HCT116 (cell line): ENCODE data around the gene PLEK. TPM values are rescaled to one million over a fixed set of nuclear protein-coding genes. Genes with fewer than 3 reads are reported as not detected.

Experiments used
- ATAC-seq: fragments of 200-7000 bp; cut with Tn5 transposase; 2 replicates; pipeline ENCODE4 v1.9.1; 2020; ENCODE audit warnings: mild to moderate bottlenecking, moderate library complexity
- BruUV-seq: library from RNA; stranded (reverse); fragments of 400-500 nt; replicated peaks from 2 replicates; lab custom pipeline; 2021; lab: Mats Ljungman, UMichigan
- CTCF ChIA-PET: fragments of 300-600 bp; sonication (Branson Sonifier 250); formaldehyde crosslinking; loops from one replicate; lab custom pipeline; 2021; ENCODE audit warnings: antibody characterized with exemption; lab: Charles Lee
- POLR2A ChIA-PET: fragments of 300-600, 350-600 bp; sonication (Branson Sonifier 250); formaldehyde crosslinking; loops from one replicate; lab custom pipeline; 2021; ENCODE audit warnings: antibody characterized with exemption; lab: Charles Lee
- RAD21 ChIA-PET, 2 experiments: fragments of 300-600 bp; sonication (Branson Sonifier 250); formaldehyde crosslinking; loops; one replicate each; lab custom pipeline; 2023; ENCODE audit warnings: low total read pairs in 2 of 2; ENCODE audit not compliant: uncharacterized antibody in 2 of 2, unreplicated experiment in 2 of 2, low non-redundant PET in 1 of 2; lab: Charles Lee
- DNase-seq: peaks from one replicate; pipeline ENCODE4 v3.0.0-alpha.2; 2010; ENCODE audit warnings: low read depth, low spot score
- H2AFZ ChIP-seq: fragments of 200-600 bp; shearing (Covaris generic), sonication (generic); 2 replicates; pipeline ENCODE4 v1.6.1; 2017; ENCODE audit warnings: low read depth, mixed run types, mixed read lengths, antibody characterized with exemption, low read length; ENCODE audit not compliant: poor library complexity, severe bottlenecking
- H3K27ac ChIP-seq: 2 replicates; pipeline ENCODE4 v1.5.1; 2012; ENCODE audit warnings: low read depth, low read length
- H3K27me3 ChIP-seq: fragments of 200-600 bp; sonication (generic); 2 replicates; pipeline ENCODE4 v1.6.1; 2016; ENCODE audit warnings: mixed run types, low read length, mixed read lengths; ENCODE audit not compliant: insufficient read depth
- H3K36me3 ChIP-seq, 2 experiments: fragments of 200-500 bp in 1 of 2; fragments of 200-600 bp in 1 of 2; sonication (Bioruptor generic) in 1 of 2; sonication (generic) in 1 of 2; 2 replicates each; pipeline versions ENCODE4 v1.5.1 to v1.6.1; 2014 to 2016; ENCODE audit warnings: low read length in 2 of 2, inconsistent platforms in 1 of 2, mixed read lengths in 1 of 2, mixed run types in 1 of 2; ENCODE audit not compliant: insufficient read depth in 2 of 2, control insufficient read depth in 1 of 2
- H3K4me1 ChIP-seq, 2 experiments: fragments of 200-600 bp in 1 of 2; sonication (generic) in 1 of 2; 2 replicates each; pipeline versions ENCODE4 v1.5.1 to v1.6.1; 2012 to 2017; ENCODE audit warnings: low read length in 2 of 2, inconsistent platforms in 1 of 2, mild to moderate bottlenecking in 1 of 2, mixed read lengths in 1 of 2, mixed run types in 1 of 2, moderate library complexity in 1 of 2; ENCODE audit not compliant: insufficient read depth in 2 of 2, control insufficient read depth in 1 of 2
- H3K4me2 ChIP-seq: fragments of 200-600 bp; sonication (generic); 2 replicates; pipeline ENCODE4 v1.6.1; 2017; ENCODE audit warnings: mixed run types, low read length, mixed read lengths
- H3K4me3 ChIP-seq, 2 experiments: fragments of 200-600 bp in 1 of 2; sonication (generic) in 1 of 2; replicated peaks in 1 of 2; 2 replicates each; pipeline ENCODE4 v1.5.1; 2011 to 2016; ENCODE audit warnings: low read length in 2 of 2, control low read depth in 1 of 2, low read depth in 1 of 2, mild to moderate bottlenecking in 1 of 2, mixed read lengths in 1 of 2, mixed run types in 1 of 2
- H3K79me2 ChIP-seq: fragments of 200-600 bp; sonication (generic); 2 replicates; pipeline ENCODE4 v1.6.1; 2017; ENCODE audit warnings: mild to moderate bottlenecking, mixed run types, low read length, moderate library complexity, mixed read lengths; ENCODE audit not compliant: insufficient read depth
- H3K9ac ChIP-seq: fragments of 200-600 bp; sonication (generic); 2 replicates; pipeline ENCODE4 v1.6.1; 2016; ENCODE audit warnings: low read length, mixed read lengths
- H3K9me2 ChIP-seq: fragments of 200-600 bp; sonication (generic), shearing (Covaris generic); 2 replicates; pipeline ENCODE4 v1.6.1; 2017; ENCODE audit warnings: mixed run types, mild to moderate bottlenecking, moderate library complexity; ENCODE audit not compliant: insufficient read depth
- H3K9me3 ChIP-seq, 2 experiments: fragments of 200-500 bp in 1 of 2; fragments of 200-600 bp in 1 of 2; sonication (Bioruptor generic) in 1 of 2; sonication (generic) in 1 of 2; 2 replicates each; pipeline ENCODE4 v1.6.1; 2014 to 2017; ENCODE audit warnings: low read length in 2 of 2, mixed read lengths in 2 of 2, inconsistent platforms in 1 of 2, low read depth in 1 of 2, mild to moderate bottlenecking in 1 of 2, mixed run types in 1 of 2, moderate library complexity in 1 of 2; ENCODE audit not compliant: control insufficient read depth in 1 of 2, insufficient read depth in 1 of 2
- H4K20me1 ChIP-seq: fragments of 200-600 bp; sonication (generic), shearing (Covaris generic); 2 replicates; pipeline ENCODE4 v1.6.1; 2017; ENCODE audit warnings: mixed run types, mild to moderate bottlenecking, moderate library complexity; ENCODE audit not compliant: insufficient read depth
- CBX3 ChIP-seq: IDR thresholded peaks from 2 replicates; pipeline ENCODE4 v1.6.1; 2012; ENCODE audit warnings: low read depth
- FOSL1 ChIP-seq: IDR thresholded peaks from 2 replicates; pipeline ENCODE4 v1.6.1; 2012; ENCODE audit warnings: low read depth
- JUND ChIP-seq: IDR thresholded peaks from 2 replicates; pipeline ENCODE4 v1.6.1; 2012
- MAX ChIP-seq: IDR thresholded peaks from 2 replicates; pipeline ENCODE4 v1.6.1; 2012
- POLR2AphosphoS5 ChIP-seq: IDR thresholded peaks from 2 replicates; pipeline ENCODE4 v1.6.1; 2011; ENCODE audit warnings: mild to moderate bottlenecking, low read depth, low read length, moderate library complexity
- RAD21 ChIP-seq: IDR thresholded peaks from 2 replicates; pipeline ENCODE4 v1.6.1; 2012; ENCODE audit warnings: low read depth, mild to moderate bottlenecking
- SIN3A ChIP-seq: IDR thresholded peaks from 2 replicates; pipeline ENCODE4 v1.6.1; 2012; ENCODE audit warnings: low read depth
- SRF ChIP-seq: IDR thresholded peaks from 2 replicates; pipeline ENCODE4 v1.6.1; 2012; ENCODE audit warnings: low read depth
- TCF7L2 ChIP-seq: IDR thresholded peaks from 2 replicates; pipeline ENCODE4 v1.7.0; 2011; ENCODE audit warnings: borderline replicate concordance, inconsistent platforms; ENCODE audit not compliant: insufficient read depth, insufficient read length; ENCODE audit errors: extremely low read depth
- ZBTB33 ChIP-seq: IDR thresholded peaks from 2 replicates; pipeline ENCODE4 v1.6.1; 2011; ENCODE audit warnings: mild to moderate bottlenecking, low read length, moderate library complexity; ENCODE audit not compliant: insufficient replicate concordance; ENCODE audit errors: extremely low read depth
- ZFX ChIP-seq: fragments of 450-650 bp; IDR thresholded peaks from 2 replicates; pipeline ENCODE4 v1.6.1; 2017
- ZNF274 ChIP-seq: fragments of 200-500 bp; sonication (Bioruptor generic); IDR thresholded peaks from 2 replicates; pipeline ENCODE4 v1.6.1; 2014; ENCODE audit warnings: mild to moderate bottlenecking, low read depth, low read length, inconsistent platforms
- intact Hi-C: fragments of 100-400 bp; cut with micrococcal nuclease; formaldehyde crosslinking; loops from 2 replicates; pipeline ENCODE4 v1.10.0; 2022
- total RNA-seq: library from RNA; stranded (reverse); gene quantifications from one replicate; pipeline ENCODE4 v1.2.1, GENCODE V29; 2021; ENCODE audit not compliant: unreplicated experiment

PLEK gene
- total RNA-seq, 1 experiment from 2014 or later = 0.22 TPM

GRCh38 chr2:68387408-68388350 lies 22.6 kb downstream of the PLEK start:
- H3K27ac ChIP-seq = no peak overlapping the region
- intact Hi-C loops = no loop called here
- no peak for ATAC-seq
- H3K4me1 ChIP-seq = no peaks in the 10 kb centered on the region
- H2AFZ ChIP-seq = no peak overlapping the region
- H3K79me2 ChIP-seq = no peaks in the 10 kb centered on the region
- no peak overlapping the region for H3K4me3 ChIP-seq
- no peaks in the 10 kb centered on the region for H4K20me1 ChIP-seq
- H3K9ac ChIP-seq = no peak overlapping the region
- no peak for TF ChIP-seq TCF7L2
- no peak for TF ChIP-seq SIN3A
- TF ChIP-seq POLR2AphosphoS5 = no peak
- TF ChIP-seq CBX3 = no peak
- TF ChIP-seq FOSL1 = no peak
- no peak for TF ChIP-seq ZNF274
- no peak for TF ChIP-seq JUND
- TF ChIP-seq MAX = no peak
- no peak for TF ChIP-seq ZFX
- TF ChIP-seq RAD21 = no peak
- TF ChIP-seq ZBTB33 = no peak
- no peak for TF ChIP-seq SRF
- TF ChIP-seq, all 23 proteins: peak for 0
- H3K27me3 ChIP-seq = peaks cover 39% of the 10 kb centered on the region
- CTCF ChIA-PET = no interaction called here
- no peaks in the 10 kb centered on the region for H3K9me3 ChIP-seq
- no peak for DNase-seq
- H3K4me2 ChIP-seq = no peak overlapping the region
- no TSS peak for BruUV-seq
- H3K9me2 ChIP-seq = no peaks in the 10 kb centered on the region
- POLR2A ChIA-PET = no interaction called here
- RAD21 ChIA-PET = no interaction called here
- H3K36me3 ChIP-seq = no peaks in the 10 kb centered on the region
